ENCODE data around the gene TPP2.

DNA sequence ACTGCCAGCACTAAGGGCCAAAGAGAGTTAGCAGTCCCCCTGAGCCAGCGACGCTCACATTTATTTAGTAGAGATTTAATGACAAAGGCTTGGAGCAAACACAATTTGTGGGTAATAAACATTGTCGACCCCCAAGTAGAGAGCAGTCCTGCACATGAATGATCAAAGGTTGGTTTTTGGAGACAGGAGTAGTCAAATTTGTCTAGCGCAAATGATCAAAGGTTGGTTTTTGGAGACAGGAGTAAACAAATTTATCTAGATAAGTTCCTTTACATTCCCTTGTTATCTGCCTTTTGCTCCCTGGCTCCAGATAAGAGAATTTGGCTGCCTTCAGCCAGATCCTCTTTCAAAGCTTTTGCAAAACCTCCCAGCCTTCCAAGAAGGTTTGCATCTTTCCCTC, 71.1 kb downstream of the TPP2 start:
- no peak for TF ChIP-seq POLR2A (IDR thresholded peaks at IDR 0.05; ENCODE audit: low read depth, low read length)
- no peak for TF ChIP-seq TAF1 (IDR thresholded peaks at IDR 0.05; ENCODE audit: borderline replicate concordance, low read depth, low read length)
- TF ChIP-seq POLR2AphosphoS5 (IDR thresholded peaks at IDR 0.05; ENCODE audit: low read depth, low read length), result no peak

All from GM12892 (cell line).